WTC11 (cell line): ENCODE results near the gene PITPNM1. TPM values are rescaled to one million over a fixed set of nuclear protein-coding genes. Genes with fewer than 3 reads are reported as not detected.

ENCODE experiments used
- ATAC-seq: fragments of 200-7000 bp; cut with Tn5 transposase; 2 replicates; pipeline ENCODE4 v1.10.0; 2021; ENCODE audit warnings: mild to moderate bottlenecking, moderate library complexity
- CTCF ChIA-PET: fragments of 300-600 bp; sonication (Branson Sonifier 250); formaldehyde crosslinking; loops from one replicate; lab custom pipeline; 2021; ENCODE audit warnings: antibody characterized with exemption; lab: Charles Lee
- POLR2A ChIA-PET: fragments of 350-600 bp; sonication (Branson Sonifier 250); formaldehyde crosslinking; loops from one replicate; lab custom pipeline; 2021; ENCODE audit warnings: antibody characterized with exemption; lab: Charles Lee
- DNase-seq: peaks from one replicate; pipeline ENCODE4 v3.0.0; 2021; ENCODE audit warnings: low spot score
- H3K27ac Mint-ChIP-seq: 2 replicates; pipeline ENCODE4 v1.8.0; 2021; ENCODE audit warnings: mixed read lengths
- H3K27me3 Mint-ChIP-seq: 2 replicates; pipeline ENCODE4 v1.8.0; 2021; ENCODE audit warnings: low read depth, mild to moderate bottlenecking, moderate library complexity, mixed read lengths
- H3K36me3 Mint-ChIP-seq: 2 replicates; pipeline ENCODE4 v1.8.0; 2021; ENCODE audit warnings: mixed read lengths
- H3K4me1 Mint-ChIP-seq: 2 replicates; pipeline ENCODE4 v1.8.0; 2022; ENCODE audit warnings: mixed read lengths
- H3K4me3 Mint-ChIP-seq: 2 replicates; pipeline ENCODE4 v1.8.0; 2021; ENCODE audit warnings: mild to moderate bottlenecking, moderate library complexity, mixed read lengths
- H3K9me3 Mint-ChIP-seq: 2 replicates; pipeline ENCODE4 v1.8.0; 2021; ENCODE audit warnings: mixed read lengths
- CREB1 ChIP-seq: sonication (generic); formaldehyde crosslinking; IDR thresholded peaks from 2 replicates; pipeline ENCODE4 v1.8.0; 2023; ENCODE audit warnings: mild to moderate bottlenecking, missing genetic modification reagents
- CTCF ChIP-seq: fragments of 200-600 bp; IDR thresholded peaks from 2 replicates; pipeline ENCODE4 v1.8.0; 2022; ENCODE audit warnings: antibody characterized with exemption
- SOX15 ChIP-seq: fragments of 250-450 bp; sonication (Bioruptor Pico); IDR thresholded peaks from 2 replicates; pipeline ENCODE4 v1.9.0; 2021; ENCODE audit warnings: mild to moderate bottlenecking
- TP53 ChIP-seq: sonication (generic); formaldehyde crosslinking; IDR thresholded peaks from 2 replicates; pipeline ENCODE4 v1.8.1; 2023; ENCODE audit warnings: mild to moderate bottlenecking, missing genetic modification reagents
- ZBTB21 ChIP-seq: sonication (generic); formaldehyde crosslinking; IDR thresholded peaks from 2 replicates; pipeline ENCODE4 v1.8.1; 2023; ENCODE audit warnings: mild to moderate bottlenecking, missing genetic modification reagents, borderline replicate concordance
- ZNF219 ChIP-seq: sonication (generic); formaldehyde crosslinking; IDR thresholded peaks from 2 replicates; pipeline ENCODE4 v1.8.0; 2023; ENCODE audit warnings: missing genetic modification reagents, mild to moderate bottlenecking, borderline replicate concordance
- total RNA-seq: library from RNA; stranded (reverse); gene quantifications from 3 replicates; pipeline ENCODE4 v1.2.3, GENCODE V29; 2021
- TF ChIP-seq, protein P1 (sequence below): sonication (generic); formaldehyde crosslinking; IDR thresholded peaks from 2 replicates; pipeline ENCODE4 v1.8.0; 2022; ENCODE audit warnings: mild to moderate bottlenecking, missing genetic modification reagents
- TF ChIP-seq, protein P2 (sequence below): sonication (generic); formaldehyde crosslinking; conservative IDR thresholded peaks from 2 replicates; pipeline ENCODE4 v1.8.1; 2022; ENCODE audit warnings: mild to moderate bottlenecking, missing genetic modification reagents
- TF ChIP-seq, protein P3 (sequence below): sonication (generic); formaldehyde crosslinking; IDR thresholded peaks from 2 replicates; pipeline ENCODE4 v1.8.0; 2023; ENCODE audit warnings: mild to moderate bottlenecking, missing genetic modification reagents
- TF ChIP-seq, protein P4 (sequence below): sonication (generic); formaldehyde crosslinking; IDR thresholded peaks from 2 replicates; pipeline ENCODE4 v1.8.0; 2022; ENCODE audit warnings: missing genetic modification reagents

PITPNM1 gene
- total RNA-seq, 1 experiment from 2014 or later = 55.4 TPM

GRCh38 chr11:67507242-67507863 is 2.2 kb upstream of the PITPNM1 start (continued):
- TF ChIP-seq, protein P1, sequence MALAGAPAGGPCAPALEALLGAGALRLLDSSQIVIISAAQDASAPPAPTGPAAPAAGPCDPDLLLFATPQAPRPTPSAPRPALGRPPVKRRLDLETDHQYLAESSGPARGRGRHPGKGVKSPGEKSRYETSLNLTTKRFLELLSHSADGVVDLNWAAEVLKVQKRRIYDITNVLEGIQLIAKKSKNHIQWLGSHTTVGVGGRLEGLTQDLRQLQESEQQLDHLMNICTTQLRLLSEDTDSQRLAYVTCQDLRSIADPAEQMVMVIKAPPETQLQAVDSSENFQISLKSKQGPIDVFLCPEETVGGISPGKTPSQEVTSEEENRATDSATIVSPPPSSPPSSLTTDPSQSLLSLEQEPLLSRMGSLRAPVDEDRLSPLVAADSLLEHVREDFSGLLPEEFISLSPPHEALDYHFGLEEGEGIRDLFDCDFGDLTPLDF (CRISPR knock-in tag) = no peak
- TF ChIP-seq SOX15 (CRISPR knock-in tag) (no peak), CREB1 (CRISPR knock-in tag) (no peak), ZBTB21 (CRISPR knock-in tag) (no peak)
- TF ChIP-seq, protein P2, sequence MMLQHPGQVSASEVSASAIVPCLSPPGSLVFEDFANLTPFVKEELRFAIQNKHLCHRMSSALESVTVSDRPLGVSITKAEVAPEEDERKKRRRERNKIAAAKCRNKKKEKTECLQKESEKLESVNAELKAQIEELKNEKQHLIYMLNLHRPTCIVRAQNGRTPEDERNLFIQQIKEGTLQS (CRISPR knock-in tag) = no peak
- TF ChIP-seq, protein P3, sequence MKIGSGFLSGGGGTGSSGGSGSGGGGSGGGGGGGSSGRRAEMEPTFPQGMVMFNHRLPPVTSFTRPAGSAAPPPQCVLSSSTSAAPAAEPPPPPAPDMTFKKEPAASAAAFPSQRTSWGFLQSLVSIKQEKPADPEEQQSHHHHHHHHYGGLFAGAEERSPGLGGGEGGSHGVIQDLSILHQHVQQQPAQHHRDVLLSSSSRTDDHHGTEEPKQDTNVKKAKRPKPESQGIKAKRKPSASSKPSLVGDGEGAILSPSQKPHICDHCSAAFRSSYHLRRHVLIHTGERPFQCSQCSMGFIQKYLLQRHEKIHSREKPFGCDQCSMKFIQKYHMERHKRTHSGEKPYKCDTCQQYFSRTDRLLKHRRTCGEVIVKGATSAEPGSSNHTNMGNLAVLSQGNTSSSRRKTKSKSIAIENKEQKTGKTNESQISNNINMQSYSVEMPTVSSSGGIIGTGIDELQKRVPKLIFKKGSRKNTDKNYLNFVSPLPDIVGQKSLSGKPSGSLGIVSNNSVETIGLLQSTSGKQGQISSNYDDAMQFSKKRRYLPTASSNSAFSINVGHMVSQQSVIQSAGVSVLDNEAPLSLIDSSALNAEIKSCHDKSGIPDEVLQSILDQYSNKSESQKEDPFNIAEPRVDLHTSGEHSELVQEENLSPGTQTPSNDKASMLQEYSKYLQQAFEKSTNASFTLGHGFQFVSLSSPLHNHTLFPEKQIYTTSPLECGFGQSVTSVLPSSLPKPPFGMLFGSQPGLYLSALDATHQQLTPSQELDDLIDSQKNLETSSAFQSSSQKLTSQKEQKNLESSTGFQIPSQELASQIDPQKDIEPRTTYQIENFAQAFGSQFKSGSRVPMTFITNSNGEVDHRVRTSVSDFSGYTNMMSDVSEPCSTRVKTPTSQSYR = no peak
- TF ChIP-seq, all 79 proteins: peak for 5

GRCh38 chr11:67506426-67507051 is 1.4 kb upstream of the PITPNM1 start:
- H3K36me3 Mint-ChIP-seq = peaks cover 2% of the 10 kb centered on the region; the same call in 1 of the 2 replicates
- DNase-seq = no peak
- TF ChIP-seq, protein P4, sequence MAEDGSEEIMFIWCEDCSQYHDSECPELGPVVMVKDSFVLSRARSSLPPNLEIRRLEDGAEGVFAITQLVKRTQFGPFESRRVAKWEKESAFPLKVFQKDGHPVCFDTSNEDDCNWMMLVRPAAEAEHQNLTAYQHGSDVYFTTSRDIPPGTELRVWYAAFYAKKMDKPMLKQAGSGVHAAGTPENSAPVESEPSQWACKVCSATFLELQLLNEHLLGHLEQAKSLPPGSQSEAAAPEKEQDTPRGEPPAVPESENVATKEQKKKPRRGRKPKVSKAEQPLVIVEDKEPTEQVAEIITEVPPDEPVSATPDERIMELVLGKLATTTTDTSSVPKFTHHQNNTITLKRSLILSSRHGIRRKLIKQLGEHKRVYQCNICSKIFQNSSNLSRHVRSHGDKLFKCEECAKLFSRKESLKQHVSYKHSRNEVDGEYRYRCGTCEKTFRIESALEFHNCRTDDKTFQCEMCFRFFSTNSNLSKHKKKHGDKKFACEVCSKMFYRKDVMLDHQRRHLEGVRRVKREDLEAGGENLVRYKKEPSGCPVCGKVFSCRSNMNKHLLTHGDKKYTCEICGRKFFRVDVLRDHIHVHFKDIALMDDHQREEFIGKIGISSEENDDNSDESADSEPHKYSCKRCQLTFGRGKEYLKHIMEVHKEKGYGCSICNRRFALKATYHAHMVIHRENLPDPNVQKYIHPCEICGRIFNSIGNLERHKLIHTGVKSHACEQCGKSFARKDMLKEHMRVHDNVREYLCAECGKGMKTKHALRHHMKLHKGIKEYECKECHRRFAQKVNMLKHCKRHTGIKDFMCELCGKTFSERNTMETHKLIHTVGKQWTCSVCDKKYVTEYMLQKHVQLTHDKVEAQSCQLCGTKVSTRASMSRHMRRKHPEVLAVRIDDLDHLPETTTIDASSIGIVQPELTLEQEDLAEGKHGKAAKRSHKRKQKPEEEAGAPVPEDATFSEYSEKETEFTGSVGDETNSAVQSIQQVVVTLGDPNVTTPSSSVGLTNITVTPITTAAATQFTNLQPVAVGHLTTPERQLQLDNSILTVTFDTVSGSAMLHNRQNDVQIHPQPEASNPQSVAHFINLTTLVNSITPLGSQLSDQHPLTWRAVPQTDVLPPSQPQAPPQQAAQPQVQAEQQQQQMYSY = no peak
- TF ChIP-seq ZNF219 (no peak), TP53 (CRISPR knock-in tag) (no peak), CTCF (peak; percentile 5; the same call in 1 of the 2 replicates)
- ChIA-PET POLR2A (no interaction called here), CTCF (interaction anchor here (0.6 kb wide), 1 partner anchor 282 kb away, joined by 3 read pairs; no protein-coding TSS in a partner anchor)
- no peak for ATAC-seq
- H3K4me1 Mint-ChIP-seq = peaks cover 29% of the 10 kb centered on the region
- peaks cover 20% of the 10 kb centered on the region for H3K27me3 Mint-ChIP-seq
- H3K9me3 Mint-ChIP-seq = no peaks in the 10 kb centered on the region
- peak overlapping the region; percentile 83 for H3K4me3 Mint-ChIP-seq
- H3K27ac Mint-ChIP-seq = peak overlapping the region; percentile 89
